Measurements from ENCODE around the gene RPS6KA4. TPM values are rescaled to one million over a fixed set of nuclear protein-coding genes. Genes with fewer than 3 reads are reported as not detected.

Gene RPS6KA4
- total and polyA plus RNA-seq, 2 of the 13 experiments (the other 11 are each of a cell fraction or from before 2014, with no cell fraction given), result 8.9 to 14.2 TPM

DNA sequence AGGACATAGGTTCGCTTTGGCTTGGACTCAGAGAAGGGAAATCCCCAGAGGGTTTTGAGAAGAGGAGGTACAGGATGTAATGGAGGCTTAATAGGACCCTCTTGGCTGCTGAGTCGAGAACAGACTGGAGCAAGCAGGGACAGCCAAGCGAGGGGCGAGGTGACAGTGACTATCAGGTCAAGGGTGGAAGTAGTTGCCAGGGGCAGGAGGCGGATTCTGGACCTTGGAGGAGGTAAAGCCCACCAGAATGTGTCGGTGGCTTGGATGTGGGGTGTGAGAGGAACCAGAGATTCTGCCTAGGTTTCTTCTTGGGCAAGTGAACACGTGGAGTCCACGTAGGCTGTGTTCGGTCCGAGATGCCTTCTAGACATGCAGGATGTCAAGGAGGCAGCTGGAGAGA is 46.0 kb upstream of the RPS6KA4 start:
- Histone ChIP-seq H3K79me2 (ENCODE audit: insufficient read depth, low read length) (peaks cover 9% of the 10 kb centered on the region), H3K4me3 (replicated peaks in 1 of 3; ENCODE audit: insufficient read depth in 1 of 3, low read depth in 2 of 3, low read length in 3 of 3) (no peak overlapping the region), H3K9ac (ENCODE audit: insufficient read depth, low read depth, low read length) (no peak overlapping the region), H3K9me3 (ENCODE audit: low read length) (no peaks in the 10 kb centered on the region), H3K4me2 (ENCODE audit: low read depth, low read length) (no peak overlapping the region), H3K27me3 (ENCODE audit: control insufficient read depth in 1 of 2, insufficient read depth in 2 of 2, low read length in 2 of 2) (no peaks in the 10 kb centered on the region; a peak in 1 of 5 replicates), H3K27ac (ENCODE audit: extremely low read length, insufficient read depth, low read length) (no peak overlapping the region), H4K20me1 (ENCODE audit: insufficient read depth, low read length) (no peaks in the 10 kb centered on the region), H3K4me1 (ENCODE audit: insufficient read depth, low read length) (peaks cover 36% of the 10 kb centered on the region), H3K36me3 (replicated peaks in 1 of 2; ENCODE audit: control insufficient read depth in 1 of 2, insufficient read depth in 2 of 2, low read length in 2 of 2) (peaks cover 0 to 18% of the 10 kb centered on the region in 2 experiments; a peak in 2 of 5 replicates), H2AFZ (ENCODE audit: low read length) (no peak overlapping the region)
- WGBS (ENCODE audit: low lambda C conversion rate), result over 99% methylated on average over 10 of the region's 10 CpGs
- TF ChIP-seq POLR2G (IDR thresholded peaks at IDR 0.05; ENCODE audit: low read depth, low read length) (peak; percentile 19; the same call in 1 of the 2 replicates), ZEB1 (IDR thresholded peaks at IDR 0.05; ENCODE audit: insufficient replicate concordance, low read depth) (no peak)
- ChIA-PET POLR2A (no interaction called here), CTCF (ENCODE audit: low intra/inter-chr PET ratio, low total read pairs) (no interaction called here)
- no peak for ATAC-seq
- in situ Hi-C loops (cut with HindIII; ENCODE audit: extremely low pct_ligation_motif_present, low pct_unique_long_range_greater_than_20kb) (no loop called here), intact Hi-C loops (cut with micrococcal nuclease; ENCODE audit: unreplicated experiment) (no loop called here)
- no TSS peak for BruUV-seq (replicated peaks)
- DNase-seq (ENCODE audit: low spot score), result no peak
- no peak for FAIRE-seq

DNA sequence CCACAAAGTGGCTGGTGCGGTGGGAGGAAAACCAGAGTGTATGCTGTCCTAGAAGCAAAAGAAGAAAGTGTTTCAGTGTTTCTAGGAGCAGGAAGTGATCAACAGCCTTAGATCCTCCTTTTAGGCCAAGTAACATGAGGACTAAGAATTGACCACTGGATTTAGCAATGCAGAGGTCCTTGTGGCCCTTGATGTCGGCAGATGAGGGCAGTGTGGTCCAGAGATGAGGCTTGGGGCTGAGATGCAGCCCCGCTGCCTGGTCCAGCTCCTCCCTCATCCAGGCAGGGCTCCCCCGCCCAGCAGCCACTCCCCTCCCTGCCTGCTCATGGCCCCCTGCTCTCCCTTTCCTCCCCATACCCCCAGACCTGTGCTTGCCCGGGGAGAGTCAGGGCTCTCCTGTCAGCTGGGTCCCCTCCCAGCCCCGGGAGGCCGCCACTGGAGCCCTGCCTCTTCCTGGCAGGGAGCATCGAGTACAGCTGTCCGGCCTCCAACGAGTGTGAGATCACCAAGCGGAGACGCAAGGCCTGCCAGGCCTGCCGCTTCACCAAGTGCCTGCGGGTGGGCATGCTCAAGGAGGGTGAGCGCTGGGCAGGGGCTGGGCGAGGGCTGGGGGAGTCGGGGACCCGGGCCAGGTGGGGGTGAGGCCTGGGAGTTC is 45.3 kb upstream of the RPS6KA4 start:
- Histone ChIP-seq H3K4me2 (ENCODE audit: low read depth, low read length) (no peak overlapping the region), H3K4me1 (ENCODE audit: insufficient read depth, low read length) (peaks cover 32% of the 10 kb centered on the region), H3K79me2 (ENCODE audit: insufficient read depth, low read length) (peaks cover 12% of the 10 kb centered on the region), H4K20me1 (ENCODE audit: insufficient read depth, low read length) (no peaks in the 10 kb centered on the region), H3K27ac (ENCODE audit: extremely low read length, insufficient read depth, low read length) (no peak overlapping the region), H2AFZ (ENCODE audit: low read length) (no peak overlapping the region), H3K27me3 (ENCODE audit: control insufficient read depth in 1 of 2, insufficient read depth in 2 of 2, low read length in 2 of 2) (no peaks in the 10 kb centered on the region; a peak in 1 of 5 replicates), H3K36me3 (replicated peaks in 1 of 2; ENCODE audit: control insufficient read depth in 1 of 2, insufficient read depth in 2 of 2, low read length in 2 of 2) (peaks cover 0 to 18% of the 10 kb centered on the region in 2 experiments; a peak in 2 of 5 replicates), H3K4me3 (replicated peaks in 1 of 3; ENCODE audit: insufficient read depth in 1 of 3, low read depth in 2 of 3, low read length in 3 of 3) (no peak overlapping the region), H3K9ac (ENCODE audit: insufficient read depth, low read depth, low read length) (no peak overlapping the region), H3K9me3 (ENCODE audit: low read length) (no peaks in the 10 kb centered on the region)
- intact Hi-C loops (cut with micrococcal nuclease; ENCODE audit: unreplicated experiment) (no loop called here), in situ Hi-C loops (cut with HindIII; ENCODE audit: extremely low pct_ligation_motif_present, low pct_unique_long_range_greater_than_20kb) (no loop called here)
- FAIRE-seq, result no peak
- WGBS (ENCODE audit: low lambda C conversion rate), result 96% methylated on average over 17 of the region's 18 CpGs
- no peak for DNase-seq (ENCODE audit: low spot score)
- ChIA-PET CTCF (ENCODE audit: low intra/inter-chr PET ratio, low total read pairs) (no interaction called here), POLR2A (no interaction called here)
- no peak for ATAC-seq
- BruUV-seq (replicated peaks), result no TSS peak
- TF ChIP-seq, protein P1, sequence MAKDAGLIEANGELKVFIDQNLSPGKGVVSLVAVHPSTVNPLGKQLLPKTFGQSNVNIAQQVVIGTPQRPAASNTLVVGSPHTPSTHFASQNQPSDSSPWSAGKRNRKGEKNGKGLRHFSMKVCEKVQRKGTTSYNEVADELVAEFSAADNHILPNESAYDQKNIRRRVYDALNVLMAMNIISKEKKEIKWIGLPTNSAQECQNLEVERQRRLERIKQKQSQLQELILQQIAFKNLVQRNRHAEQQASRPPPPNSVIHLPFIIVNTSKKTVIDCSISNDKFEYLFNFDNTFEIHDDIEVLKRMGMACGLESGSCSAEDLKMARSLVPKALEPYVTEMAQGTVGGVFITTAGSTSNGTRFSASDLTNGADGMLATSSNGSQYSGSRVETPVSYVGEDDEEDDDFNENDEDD (CRISPR knock-in tag; IDR thresholded peaks at IDR 0.05; ENCODE audit: borderline replicate concordance), result no peak
- TF ChIP-seq RFX5 (IDR thresholded peaks at IDR 0.05; ENCODE audit: low read depth, low read length), result no peak
- TF ChIP-seq ZFP41 (CRISPR knock-in tag; IDR thresholded peaks at IDR 0.05; ENCODE audit: borderline replicate concordance), result no peak
- TF ChIP-seq ZNF674 (CRISPR knock-in tag; IDR thresholded peaks at IDR 0.05; ENCODE audit: low read depth), result no peak
- no peak for TF ChIP-seq HOXA5 (CRISPR knock-in tag; IDR thresholded peaks at IDR 0.05)
- no peak for TF ChIP-seq RFX3 (CRISPR knock-in tag; IDR thresholded peaks at IDR 0.05)
- TF ChIP-seq, protein P2, sequence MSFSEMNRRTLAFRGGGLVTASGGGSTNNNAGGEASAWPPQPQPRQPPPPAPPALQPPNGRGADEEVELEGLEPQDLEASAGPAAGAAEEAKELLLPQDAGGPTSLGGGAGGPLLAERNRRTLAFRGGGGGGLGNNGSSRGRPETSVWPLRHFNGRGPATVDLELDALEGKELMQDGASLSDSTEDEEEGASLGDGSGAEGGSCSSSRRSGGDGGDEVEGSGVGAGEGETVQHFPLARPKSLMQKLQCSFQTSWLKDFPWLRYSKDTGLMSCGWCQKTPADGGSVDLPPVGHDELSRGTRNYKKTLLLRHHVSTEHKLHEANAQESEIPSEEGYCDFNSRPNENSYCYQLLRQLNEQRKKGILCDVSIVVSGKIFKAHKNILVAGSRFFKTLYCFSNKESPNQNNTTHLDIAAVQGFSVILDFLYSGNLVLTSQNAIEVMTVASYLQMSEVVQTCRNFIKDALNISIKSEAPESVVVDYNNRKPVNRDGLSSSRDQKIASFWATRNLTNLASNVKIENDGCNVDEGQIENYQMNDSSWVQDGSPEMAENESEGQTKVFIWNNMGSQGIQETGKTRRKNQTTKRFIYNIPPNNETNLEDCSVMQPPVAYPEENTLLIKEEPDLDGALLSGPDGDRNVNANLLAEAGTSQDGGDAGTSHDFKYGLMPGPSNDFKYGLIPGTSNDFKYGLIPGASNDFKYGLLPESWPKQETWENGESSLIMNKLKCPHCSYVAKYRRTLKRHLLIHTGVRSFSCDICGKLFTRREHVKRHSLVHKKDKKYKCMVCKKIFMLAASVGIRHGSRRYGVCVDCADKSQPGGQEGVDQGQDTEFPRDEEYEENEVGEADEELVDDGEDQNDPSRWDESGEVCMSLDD (CRISPR knock-in tag; IDR thresholded peaks at IDR 0.05; ENCODE audit: borderline replicate concordance), result no peak
- TF ChIP-seq ZNF766 (CRISPR knock-in tag; IDR thresholded peaks at IDR 0.05; ENCODE audit: borderline replicate concordance), result no peak
- peak; percentile 83 for TF ChIP-seq AGO2 (optimal IDR thresholded peaks at IDR 0.05; ENCODE audit: low read depth, low read length)
- no peak for TF ChIP-seq FIP1L1 (IDR thresholded peaks at IDR 0.05; ENCODE audit: borderline replicate concordance, insufficient read depth, low read depth, low read length)
- TF ChIP-seq ZNF619 (CRISPR knock-in tag; IDR thresholded peaks at IDR 0.05), result no peak
- no peak for TF ChIP-seq KAT7 (CRISPR knock-in tag; IDR thresholded peaks at IDR 0.05; ENCODE audit: borderline replicate concordance)
- TF ChIP-seq ZNF354B (CRISPR knock-in tag; IDR thresholded peaks at IDR 0.05), result no peak
- TF ChIP-seq RBFOX2 (IDR thresholded peaks at IDR 0.05; ENCODE audit: low read depth, low read length), result peak; percentile 63
